Stimulated activated CD8-positive, alpha-beta memory T cell treated with anti-CD3 and anti-CD28 coated beads, Interleukin-15, amount 100 ng/mL, for 24 hours (primary cell): ENCODE data around the gene FGFR3.
"Not testable (repeated sequence)": the region's sequence is repeated elsewhere in the genome, so short reads cannot be mapped to it uniquely, and the experiment has no call there.

Experiments used
- DNase-seq: peaks from one replicate; pipeline ENCODE4 v3.0.0-alpha.2; 2020; ENCODE audit warnings: low read depth

FGFR3 gene

DNA sequence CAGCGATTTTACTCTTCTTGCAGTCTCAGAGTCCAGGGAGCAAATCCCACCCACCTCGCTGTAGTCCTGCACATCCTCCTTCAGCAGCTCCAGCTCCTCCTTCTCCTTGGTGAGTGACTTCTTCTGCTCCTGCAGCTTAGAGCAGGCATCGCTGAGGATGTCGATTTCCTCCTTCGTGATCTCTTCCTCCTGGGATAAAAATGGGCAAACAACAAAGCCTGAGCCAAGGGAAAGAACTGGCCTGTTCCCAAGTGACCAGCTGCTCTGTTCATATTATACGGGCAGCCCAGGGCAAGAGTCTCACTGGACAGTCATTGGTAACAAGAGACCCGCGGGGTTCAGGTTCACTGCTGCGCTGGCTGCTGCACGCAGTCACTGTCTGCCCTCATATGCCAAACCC, 26.2 kb downstream of the FGFR3 start:
- DNase-seq, result no peak

DNA sequence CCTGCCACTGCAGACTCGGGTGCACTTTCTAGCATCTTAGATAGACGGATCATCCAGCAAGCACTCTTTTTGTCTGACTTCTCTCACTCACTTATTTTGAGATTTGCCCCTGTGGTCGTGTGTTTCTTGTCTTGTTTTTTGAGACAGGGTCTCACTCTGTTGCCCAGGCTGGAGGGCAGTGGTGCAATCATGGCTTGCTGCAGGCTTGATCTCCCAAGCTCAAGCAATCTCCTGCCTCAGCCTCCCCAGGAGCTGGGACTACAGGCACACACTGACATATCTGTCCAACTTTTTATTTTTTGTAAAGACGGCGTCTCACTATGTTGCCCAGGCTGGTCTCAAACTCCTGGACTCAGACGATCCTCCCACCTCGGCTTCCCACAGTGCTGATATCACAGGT, 26.7 kb downstream of the FGFR3 start:
- DNase-seq, result no peak

DNA sequence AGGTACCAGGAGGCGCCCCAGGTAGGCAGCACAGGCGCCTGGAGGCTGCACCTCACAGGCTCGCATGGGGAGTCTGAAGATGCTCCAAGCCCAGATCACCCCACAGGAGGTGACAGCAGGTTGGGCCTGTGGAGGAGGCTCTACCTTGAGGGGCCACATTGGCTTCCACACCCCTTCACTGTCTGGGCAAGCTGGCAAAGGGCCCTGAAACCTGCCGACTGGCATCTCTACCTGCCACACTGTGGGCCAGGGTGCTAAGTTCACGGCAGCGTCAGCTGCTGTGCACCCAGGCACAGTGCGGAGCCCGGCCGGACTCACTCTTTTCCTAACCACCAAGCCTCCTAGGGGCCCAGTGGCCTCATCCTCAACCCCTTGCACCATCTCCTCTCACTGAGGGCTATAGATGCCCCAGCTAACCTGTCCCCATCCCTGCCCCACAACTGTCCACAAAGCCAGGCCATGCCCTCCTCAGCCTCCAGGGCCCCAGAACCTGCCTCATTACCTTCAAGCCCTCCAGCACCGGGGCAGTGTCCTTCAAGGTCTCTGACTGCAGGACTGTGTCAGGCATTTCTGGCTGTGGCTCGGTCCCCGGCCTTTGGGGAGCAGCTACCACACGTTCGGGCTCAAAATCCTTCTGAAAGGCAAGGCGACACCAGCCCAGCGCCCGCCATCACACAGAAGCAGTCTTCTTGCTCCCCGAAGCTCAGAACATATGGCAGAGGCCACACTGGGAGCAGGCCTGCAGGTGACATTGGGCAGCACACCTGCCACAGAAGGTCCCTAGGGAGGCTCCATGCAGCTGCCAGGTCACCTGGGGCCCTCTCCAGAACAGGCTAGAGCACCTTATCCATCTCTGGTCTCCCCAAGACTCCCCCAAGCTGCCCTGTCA, 28.8 kb downstream of the FGFR3 start:
- DNase-seq, result no peak

DNA sequence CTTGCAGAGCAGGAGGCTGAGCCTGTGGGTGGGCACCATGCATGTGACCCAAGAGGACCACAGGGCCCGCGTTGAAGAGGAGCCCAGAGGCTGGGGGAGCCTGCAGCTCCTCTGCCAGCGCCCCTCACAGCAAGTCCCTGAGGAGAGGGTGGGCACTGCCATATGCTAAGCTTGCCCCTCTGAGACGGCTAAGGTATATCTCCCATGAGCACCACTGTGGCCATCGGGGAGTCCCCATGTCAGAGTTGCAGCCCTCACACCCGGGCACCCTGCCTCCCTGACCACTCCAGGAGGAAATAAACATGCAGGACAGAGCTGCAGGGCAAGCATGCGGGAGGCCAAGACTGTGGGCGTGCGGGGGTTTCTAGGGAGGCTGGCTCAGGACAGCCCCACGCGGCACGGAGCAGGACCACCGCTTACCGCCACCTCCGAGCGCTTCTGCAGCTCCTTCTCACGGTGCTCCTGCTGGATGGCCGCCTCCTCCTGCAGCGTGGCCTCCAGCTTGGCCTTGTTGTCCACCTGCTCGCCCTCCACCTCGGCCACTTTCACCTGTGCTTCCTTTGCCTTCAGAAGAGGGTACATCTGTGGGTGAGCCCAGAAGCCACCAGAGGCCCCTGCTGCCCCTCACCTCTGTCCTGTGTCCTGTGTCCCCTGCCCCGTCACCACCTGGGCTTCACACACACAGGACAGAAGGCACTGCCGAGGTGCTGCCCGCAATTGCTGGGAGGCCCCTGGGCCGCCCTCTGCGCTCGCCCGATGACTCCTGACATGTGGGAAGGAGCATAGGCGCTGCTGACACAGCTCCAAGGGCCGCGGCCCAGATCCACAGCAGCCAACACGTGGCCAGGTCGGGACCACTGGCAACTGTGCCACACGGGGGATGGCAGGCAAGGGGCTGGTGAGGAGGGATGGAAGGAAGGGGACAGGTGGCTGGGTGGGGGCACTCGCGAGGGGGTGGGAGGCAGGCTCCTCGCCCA, 29.8 kb downstream of the FGFR3 start:
- no peak for DNase-seq

DNA sequence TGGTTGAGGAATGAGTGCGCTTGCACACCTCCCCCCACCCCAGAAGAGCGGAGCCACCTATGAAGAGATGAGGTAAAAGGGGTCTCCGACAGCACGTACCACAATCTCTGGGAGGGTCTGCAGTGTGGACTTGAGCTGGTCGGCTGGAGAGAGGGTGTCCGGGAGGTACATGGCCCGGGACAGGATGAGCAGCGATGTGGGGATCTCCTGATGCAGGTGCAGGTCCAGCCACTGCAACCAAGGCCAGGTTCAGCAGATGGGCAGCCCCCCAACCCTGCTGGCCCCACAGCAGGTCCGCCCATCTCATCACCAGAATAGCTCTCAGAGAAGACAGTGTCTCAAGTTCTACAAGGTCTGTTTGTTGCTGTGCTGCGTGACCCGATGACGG, 30.4 kb downstream of the FGFR3 start:
- DNase-seq, result no peak

DNA sequence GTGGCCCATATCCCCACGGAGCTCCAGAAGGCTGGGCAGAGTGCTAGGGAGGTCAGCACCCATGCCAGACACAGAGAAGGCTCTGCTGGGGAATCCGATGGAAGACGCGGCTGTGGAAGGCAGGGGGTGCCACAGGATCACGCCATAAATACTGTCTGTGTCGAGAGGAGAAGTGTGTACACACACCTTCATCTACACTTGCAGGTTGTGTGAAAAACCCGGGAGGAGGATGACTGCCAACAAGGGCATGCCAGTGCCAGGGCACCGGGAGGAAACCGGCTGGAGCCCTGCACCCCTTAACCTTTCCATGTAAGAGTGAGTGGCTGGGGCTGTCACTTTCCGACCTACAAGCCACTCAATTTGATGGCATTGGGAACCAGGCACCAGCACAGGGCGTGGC, 31.7 kb downstream of the FGFR3 start:
- DNase-seq, result no peak

DNA sequence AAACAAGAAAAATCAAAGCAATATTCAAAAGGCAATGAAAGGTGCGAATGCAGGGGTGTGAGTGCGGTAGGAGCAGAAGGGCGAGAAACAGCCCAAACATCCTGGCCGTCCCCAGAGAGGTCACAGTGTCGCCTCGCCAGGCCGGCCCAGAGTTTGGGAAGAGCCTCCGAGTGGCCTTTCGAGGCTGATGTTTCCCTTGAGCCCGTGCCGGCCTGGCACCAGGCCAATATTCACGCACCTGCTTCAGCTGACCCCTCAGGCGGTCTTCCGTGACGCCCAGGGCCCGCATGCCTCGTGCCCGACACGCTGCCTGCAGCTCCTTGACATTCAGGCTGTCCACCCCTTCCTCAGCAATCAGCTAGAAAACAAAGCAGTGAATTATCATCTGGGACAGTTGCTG, 32.2 kb downstream of the FGFR3 start:
- no peak for DNase-seq

DNA sequence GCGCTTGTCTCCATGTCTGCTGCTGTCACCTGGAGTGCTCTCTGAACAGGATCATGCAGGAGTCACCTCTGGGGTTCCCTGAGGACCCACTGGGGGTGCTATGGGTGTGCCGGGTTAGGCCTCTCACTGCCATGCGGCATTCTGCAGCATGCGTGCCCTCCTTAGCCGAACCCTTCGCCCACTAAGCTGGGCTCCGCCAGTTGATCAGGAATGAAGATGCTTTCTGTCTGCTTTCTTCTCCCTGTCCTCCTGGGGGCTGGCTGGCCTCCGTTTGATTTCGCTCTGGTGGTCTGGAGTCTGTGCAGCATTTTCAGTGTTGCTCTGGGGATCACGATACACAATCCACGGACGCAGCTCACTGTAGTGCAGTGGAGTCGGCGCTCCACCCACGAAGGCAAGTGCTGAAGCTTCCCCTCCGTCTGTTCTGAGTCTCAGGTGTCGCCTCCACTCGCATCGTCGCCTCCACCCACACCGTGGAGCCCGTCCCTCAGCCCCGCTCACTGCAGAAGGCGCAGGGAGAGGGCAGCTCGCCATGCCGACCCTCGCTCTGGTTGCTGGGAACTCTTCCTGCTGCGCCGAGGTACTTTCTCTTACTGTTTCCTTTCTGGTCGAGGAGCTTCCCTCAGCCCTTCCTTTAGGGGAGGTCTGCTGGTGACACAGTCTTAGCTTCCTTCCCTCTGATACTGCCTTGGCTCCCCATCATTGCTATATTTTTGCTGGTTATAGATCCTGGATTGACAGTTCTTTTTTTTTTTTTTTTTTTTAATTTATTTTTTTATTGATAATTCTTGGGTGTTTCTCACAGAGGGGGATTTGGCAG, 33.6 kb downstream of the FGFR3 start:
- no peak for DNase-seq

DNA sequence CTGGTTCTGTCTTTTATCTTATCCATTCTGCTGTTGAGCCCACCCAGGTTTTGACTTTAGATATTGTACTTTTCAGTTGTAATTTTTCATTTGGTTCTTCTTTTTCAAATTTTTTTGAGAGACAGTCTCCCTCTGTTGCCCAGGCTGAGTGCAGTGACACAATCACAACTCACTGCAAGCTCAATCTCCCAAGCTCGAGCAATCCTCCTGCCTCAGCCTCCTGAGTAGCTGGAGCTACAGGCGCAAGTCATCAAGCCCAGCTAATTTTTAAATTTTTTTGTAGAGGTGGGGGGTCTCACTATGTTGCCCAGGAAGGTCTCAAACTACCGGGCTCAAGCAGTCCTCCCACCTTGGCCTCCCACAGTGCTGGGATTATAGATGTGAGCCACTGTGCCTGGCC, 37.1 kb downstream of the FGFR3 start:
- DNase-seq, result no peak

DNA sequence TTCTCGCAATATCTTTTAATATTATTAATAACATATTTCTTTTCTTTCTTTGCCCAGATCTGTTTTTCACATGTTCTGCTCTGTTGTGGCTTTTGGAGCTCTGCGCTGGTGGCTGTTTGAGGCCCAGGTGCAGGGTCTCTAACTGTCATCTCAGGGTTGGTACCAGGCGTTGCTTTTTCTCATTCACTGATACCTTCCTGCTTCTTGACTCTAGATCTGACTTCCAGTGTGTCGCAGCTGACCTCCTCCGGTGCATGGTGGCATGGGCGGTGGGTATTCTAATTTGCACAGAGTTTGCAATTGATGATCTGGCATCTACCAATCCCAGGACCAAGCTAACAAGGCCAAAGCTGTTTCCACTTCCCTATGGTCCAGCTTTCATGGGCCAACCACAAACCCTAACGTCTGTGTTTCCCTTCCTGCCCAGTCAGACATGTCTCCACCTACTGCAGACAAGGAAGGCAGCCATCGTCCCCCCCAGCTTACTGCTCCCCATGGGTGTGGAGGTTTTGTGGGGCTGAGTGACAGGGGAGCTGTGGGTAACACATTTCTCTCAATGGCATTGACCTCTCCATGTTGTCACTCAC, 37.6 kb downstream of the FGFR3 start:
- no peak for DNase-seq

DNA sequence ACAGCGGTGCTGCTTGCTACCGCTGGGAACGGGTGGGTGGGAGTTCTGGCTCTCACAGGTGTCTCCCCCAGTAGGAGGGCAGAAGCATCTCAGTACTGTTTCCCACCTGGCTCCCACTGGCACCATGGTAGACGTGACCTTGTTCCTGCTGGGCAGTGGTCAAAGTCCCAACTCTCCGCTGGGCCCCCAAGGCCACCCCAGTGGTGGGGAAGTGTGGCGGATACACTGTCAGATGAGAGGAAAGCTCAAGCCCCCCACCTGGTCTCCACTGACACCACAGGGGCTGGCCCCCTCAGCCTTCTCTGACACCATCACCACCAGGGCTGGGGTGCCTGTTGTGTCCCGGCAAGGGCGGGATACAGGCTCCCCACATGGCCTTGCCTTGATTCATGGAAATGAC, 38.2 kb downstream of the FGFR3 start:
- DNase-seq, result no peak

DNA sequence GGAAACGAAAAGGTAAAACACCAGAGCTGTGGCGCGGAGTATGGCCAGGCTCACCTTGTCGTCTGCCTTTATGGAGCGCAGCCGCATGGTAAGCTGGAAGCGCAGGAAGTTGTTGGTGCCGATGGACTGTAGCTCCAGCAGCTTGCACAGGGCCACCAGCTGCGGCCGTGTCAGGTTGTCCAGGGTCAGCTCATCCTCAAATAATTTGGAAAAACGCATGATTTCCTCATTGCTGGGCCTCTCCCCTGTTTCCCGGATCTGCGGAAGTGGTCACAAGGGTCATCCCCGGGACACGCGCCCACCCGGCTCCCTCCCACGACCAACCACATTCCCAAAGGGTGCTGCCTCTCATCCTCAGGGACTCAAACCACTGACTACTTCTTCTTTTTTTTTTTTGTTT, 39.6 kb downstream of the FGFR3 start:
- DNase-seq, result no peak

DNA sequence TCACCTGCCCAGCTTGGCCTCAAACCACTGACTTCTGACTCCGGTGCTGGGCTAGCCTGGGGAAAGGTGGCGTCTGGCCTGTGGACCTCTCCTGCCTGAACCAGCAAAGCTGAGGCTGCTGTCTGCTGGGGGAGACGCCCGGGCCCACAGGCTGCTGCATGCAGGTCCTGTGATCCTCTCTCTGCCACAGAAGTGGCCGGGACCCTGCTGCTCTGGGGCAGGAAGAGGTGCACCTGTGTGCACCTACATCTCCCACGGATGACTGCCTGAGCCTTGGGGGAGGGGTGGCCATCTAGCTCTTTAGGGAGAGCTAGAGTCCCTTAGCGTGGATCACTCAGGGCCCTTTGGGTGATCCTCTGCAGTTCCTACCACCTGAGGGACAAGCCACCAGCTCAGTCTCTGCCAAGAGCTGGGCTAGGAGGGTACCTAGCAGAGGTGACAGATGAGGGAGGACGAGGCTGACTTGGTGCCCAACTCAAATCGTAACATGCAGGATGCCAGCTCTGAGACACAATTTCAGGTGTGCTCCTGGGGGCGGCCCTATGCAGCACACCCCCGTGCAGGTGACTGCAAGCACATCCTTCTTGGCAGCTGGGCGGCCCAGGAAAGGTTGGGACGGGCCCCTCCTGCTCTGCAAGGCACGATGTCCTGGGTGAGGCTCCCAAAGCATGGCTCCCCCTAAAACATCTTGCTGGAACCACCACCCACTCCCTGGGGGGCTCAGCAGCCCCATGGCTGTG, 40.4 kb downstream of the FGFR3 start:
- DNase-seq, result no peak

DNA sequence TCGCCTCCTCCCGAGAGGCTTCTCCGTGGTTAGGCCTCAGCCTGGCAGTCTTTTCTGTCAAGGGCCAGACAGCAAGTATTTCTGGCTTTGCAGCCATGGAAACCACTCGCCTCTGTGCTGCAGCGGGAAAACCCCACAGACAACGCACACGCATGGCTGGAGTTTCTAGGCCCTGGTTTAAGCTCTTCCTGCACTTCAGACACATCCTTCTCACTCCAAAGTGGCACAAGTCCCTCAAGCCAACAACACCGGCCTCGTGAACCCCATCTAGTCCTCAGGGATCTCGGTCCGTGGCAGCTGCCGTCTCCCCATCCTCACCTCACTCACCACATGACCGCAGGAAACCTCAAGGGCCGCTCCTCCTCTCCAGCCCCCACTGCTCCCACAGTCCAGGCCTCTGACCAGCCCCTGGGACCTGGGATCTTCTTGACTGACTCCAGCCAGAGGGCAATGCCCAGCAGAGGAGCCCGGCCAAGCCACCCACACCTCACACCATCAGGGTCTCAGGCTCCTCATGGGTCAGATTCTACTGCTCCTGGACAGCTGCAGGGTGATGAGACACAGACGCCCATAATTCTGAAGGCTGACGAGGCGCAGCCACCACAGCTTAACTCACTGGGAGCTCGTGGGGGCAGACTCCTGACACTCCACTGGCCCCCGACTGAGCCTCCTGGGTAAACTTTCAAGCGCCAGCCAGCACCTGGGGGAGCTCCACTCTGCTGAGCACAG, 41.1 kb downstream of the FGFR3 start:
- no peak for DNase-seq

DNA sequence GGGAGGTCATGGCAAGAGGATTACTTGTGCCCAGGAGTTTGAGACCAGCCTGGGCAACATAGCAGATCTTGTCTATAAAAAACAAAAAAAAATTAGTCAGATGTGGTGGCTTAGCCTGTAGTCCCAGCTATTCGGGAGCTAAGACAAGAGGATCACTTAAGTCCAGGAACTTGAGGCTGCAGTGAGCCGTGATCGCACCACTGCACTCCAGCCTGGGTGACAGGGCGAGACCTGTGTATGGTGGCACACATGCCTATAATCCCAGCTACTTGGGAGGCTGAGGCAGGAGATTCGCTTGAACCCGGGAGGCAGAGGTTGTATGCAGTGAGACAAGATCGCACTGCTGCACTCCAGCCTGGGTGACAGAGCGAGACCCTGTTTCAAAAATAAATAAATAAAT, 42.7 kb downstream of the FGFR3 start:
- not testable (repeated sequence) for DNase-seq

DNA sequence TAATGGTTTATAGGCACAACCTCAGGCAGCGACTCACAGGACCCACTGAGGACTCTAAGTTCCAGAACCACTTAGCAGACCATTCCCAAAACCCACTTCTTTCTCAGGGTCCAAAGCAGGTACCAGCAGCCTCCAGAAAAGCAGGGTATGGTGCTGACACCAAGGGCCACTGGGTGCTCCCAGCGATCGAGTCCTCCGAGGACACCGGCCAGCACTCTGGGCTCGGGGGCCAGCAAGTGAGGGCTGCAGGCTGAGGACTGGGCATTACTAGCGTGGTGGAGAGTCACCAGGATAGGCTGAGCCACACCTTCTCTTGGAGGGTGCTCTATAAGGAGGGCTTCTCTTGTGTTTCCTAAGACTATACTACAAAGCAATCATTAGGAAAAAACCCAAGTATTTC, 43.6 kb downstream of the FGFR3 start:
- no peak for DNase-seq

DNA sequence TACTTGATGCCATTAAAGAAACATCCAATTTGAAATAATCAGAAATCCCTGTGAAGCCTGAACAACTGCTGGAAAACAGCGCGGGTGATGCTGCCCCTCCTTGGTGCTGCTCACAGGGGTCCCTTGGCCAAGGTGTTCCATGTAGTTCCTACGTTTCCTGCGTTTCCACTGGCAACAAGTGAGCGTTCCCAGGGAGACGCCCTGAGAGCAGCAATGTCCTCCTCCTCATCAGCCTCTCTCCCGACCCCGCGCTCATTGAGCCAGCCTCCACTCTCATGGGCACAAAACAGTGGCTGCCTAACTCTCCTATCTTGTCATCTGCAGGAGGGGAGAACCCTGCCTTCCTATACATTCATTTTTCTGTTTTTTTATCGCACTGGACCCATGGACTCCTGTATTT, 44.0 kb downstream of the FGFR3 start:
- no peak for DNase-seq

DNA sequence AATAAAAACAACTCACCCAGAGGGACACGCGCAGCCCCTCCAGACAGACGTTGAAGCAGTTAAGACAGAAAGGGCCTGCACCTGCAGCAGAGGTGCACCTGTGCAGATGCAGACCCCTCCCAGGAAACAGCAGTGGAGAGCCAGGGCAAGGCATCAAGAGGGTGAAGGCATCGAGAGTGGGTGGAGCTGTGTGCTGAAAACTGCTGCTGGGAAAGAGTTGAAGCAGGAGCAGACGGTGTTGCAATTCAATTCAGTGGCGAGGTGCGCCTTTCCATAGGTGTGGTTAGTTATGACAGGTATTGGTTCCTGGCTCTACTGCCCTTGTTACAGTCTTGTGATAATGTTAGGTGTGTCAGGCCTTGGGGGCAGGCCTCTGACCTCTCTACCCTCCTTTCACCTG, 46.2 kb downstream of the FGFR3 start:
- no peak for DNase-seq

DNA sequence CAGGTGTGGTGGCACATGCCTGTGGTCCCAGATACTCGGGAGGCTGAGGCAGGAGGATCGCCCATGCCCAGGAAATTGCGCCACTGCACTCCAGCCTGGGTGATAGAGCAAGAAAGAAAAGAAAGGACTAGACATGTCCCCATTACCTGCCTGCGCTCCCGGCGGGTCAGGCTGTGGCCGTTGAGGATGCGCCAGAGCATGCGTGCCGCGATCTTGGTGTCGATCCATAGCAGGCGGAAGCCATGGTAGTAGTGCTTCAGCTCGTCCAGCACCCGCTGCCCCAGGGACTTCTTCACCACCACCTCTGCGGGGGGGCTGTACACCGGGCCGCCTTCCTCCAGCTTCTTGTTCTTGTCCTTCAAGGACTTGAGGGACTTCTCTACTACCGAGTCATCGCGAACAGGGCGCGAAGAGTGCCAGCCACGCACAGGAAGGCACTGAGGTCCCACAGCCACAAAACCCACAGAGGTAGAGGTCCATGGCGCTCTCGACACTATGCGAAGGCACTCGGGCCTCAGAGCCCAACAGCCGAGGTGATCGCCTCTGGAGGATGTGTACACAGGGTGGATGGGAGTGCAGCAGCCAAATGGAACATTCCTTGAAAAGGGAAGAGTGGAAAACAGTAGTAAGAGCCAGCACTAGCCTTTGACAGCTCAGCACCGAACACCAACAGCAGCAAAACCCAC, 48.3 kb downstream of the FGFR3 start:
- no peak for DNase-seq

DNA sequence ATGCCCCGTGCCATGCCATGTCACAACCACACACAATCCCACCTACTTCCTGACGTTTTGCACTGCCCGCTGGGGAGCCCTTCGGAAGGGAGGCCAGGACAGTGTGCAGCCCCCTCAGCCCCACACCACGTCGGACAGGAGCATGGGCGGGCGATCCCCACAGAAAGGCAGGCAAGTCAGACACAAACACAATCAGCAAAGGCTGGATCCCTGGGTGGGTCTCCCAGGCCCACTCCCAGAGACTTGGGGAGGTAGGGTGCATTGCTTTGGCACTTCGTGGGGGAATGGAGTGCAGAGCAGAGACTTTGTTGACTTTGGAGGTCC, 48.8 kb downstream of the FGFR3 start:
- DNase-seq, result no peak
